EH (cell line): ENCODE measurements around the gene SSR4.

Source experiments
- DNase-seq: peaks from one replicate; pipeline ENCODE4 v3.0.0-alpha.2; 2015; ENCODE audit warnings: low read depth

SSR4 gene

DNA sequence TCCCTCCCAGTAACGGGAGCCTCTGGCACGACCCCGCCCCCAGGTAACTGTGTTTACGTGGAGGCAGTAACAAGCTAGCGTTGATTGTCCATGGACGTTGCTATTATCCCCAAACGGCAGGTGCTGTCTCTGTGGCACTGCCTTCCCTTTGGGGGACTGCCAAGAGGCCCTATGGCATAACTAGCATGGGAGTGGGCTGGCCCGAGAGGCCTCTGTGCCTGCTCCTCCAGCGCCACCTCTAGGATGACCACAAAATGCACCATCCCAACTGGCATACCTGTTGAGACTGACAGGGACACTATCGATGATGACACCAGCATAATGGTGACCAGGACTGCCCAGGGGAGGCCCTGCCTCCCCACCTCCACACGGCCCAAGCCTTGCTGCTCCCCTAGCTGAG is 12.2 kb upstream of the SSR4 start:
- DNase-seq, result no peak

DNA sequence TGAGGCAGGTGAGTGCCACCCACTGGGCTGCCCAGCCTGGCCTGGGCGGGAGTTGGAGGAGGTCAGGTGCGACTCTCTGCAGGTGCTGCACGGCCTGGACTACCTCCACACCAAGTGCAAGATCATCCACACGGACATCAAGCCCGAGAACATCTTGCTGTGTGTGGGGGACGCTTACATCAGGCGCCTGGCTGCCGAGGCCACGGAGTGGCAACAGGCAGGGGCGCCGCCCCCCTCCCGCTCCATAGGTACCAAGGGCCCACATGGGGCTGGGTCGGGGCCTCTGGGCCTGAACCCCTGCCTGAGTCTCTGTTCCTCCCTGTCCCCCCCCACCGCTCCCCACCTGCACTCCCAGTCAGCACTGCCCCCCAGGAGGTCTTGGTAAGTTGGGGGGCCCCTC is 11.6 kb upstream of the SSR4 start:
- no peak for DNase-seq

DNA sequence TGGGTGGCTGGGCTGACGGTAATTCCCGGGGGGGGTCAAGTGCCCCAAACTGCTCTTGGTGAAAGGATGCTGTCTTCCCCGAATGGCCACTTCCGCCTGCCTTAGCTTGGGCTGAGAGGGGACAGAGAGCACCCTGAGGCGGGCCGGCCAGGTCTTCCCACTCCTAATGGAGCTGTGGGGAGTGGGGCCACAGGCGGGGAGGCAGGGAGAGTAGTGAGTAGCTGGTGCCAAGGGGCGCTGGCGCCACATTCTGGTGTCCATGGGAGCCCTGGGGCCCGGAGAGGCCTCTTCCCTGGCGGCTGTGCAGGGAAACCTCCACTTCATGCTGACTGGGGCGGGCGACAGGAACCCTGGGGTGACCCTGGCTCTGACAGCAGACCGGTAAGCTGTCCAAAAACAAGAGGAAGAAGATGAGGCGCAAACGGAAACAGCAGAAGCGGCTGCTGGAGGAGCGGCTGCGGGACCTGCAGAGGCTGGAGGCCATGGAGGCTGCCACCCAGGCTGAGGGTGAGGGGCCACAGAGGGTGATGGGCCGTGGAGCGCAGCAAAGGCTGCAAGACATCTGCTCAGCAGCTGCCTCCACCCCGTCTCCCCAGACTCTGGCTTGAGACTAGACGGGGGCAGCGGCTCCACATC is 11.0 kb upstream of the SSR4 start:
- no peak for DNase-seq

DNA sequence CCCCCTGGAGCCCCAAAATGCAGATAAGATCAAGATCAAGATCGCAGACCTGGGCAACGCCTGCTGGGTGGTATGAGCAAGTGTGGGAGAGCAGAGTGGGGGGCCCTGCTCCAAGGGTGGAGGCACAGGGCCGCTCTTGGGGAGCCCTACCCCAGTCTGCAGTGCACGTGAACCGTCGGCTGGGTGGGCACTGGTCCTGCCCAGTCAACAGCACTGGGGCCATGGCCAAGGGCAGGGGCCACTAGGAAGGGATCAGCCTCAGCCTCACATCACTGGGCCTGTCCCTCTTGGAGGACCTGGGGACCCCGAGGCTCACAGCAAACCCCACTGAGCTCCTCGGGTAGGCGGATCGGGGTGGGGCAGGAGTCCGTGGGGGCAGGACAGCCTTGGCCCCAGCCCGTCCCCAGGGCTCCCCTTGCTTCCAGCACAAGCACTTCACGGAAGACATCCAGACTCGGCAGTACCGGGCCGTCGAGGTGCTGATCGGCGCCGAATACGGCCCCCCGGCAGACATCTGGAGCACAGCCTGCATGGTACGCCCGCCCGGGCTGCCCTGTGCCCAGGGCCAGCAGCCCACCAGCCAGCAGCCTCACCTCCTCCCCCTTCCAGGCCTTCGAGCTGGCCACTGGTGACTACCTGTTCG is 10.0 kb upstream of the SSR4 start:
- DNase-seq, result no peak

DNA sequence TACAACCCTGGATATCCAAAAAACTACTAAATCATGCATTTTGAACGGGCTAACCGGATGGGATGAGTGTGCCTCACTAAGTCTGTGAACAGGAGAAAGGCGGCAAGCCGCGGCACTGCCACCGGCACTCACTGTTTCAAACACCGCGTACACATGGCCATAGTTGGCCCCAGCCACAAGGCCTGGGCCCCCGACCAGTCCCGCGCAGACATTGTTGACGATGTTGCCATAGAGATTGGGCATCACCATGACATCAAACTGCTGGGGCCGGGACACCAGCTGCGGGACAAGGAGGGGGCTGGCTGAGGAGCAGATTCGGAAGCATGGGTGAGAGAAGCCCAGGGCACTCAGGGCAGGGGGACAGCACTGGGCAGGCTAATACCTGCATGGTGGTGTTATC is 7.8 kb upstream of the SSR4 start:
- DNase-seq, result no peak

DNA sequence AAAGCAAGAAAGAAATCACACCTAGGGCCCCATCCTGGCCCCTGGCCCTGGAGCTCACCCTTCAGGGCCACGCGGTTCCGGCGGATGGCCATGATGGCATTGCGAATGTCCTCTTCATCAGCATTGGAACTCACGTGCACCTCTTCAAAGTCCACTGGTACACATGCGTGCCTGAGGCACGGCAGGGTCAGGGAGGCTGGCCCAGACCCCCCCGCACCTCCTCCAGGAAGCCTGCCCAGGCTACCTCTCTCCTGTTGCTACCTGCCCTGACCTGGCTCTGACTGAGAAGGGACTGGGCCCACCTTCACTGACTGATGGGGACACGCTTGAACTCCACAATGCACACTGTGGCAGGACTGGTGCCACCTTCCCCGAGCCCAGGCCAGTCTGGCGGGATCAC is 4.8 kb upstream of the SSR4 start:
- DNase-seq, result no peak

DNA sequence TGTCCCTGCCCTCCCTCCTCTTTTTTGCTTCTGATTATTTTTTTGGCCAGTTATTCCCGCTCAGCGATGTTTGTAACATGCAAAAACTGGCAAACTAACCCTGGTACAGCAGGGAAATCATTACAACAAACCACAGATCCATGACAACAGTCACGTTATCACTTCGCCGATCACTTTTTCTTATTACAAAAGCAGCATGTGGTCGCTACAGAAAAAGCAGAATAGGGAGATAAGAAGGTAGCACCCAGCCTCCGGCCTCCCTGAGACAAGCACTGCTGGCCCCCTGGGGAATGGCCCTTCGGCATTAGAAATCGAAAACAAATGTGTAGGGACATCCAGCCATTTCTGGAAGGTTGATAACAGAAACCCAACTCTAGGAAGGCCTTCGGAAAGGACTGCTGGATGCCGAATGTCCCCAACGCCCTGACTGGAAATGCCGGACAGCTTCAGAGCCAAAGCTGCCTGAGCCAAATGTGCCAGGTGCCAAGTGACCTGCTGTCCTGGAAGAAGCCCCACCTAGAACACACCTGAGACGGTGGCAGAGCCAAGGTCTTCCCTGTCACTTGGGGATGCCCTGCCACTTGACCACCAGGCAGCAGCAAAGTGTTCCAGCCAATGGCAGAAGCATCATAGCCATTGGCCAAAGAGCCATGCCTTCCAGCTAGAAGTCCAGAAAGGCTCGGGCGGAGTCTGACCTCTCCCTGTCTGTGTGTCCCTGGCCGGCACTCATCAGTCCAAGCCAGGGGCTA is 3.2 kb upstream of the SSR4 start:
- no peak for DNase-seq

DNA sequence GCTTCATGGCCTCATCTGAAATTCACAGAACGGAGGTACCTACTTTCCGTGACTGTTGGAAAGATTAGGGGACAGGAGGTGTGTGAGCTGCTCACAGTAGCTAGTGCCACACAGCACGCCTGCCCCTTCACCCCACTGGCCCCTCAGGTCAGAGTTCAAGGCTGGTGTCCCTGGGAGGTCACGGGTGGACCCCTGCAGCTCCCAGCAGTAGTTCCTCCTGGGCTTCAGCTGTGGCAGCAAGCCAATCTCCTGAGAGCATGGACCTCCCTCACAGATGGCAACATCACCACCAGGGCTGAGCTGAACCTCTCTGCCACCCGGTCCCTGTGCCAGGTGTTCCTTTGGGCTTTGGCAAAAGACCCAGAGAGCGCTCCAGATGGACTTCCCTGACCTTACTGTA is 2.1 kb upstream of the SSR4 start:
- no peak for DNase-seq

DNA sequence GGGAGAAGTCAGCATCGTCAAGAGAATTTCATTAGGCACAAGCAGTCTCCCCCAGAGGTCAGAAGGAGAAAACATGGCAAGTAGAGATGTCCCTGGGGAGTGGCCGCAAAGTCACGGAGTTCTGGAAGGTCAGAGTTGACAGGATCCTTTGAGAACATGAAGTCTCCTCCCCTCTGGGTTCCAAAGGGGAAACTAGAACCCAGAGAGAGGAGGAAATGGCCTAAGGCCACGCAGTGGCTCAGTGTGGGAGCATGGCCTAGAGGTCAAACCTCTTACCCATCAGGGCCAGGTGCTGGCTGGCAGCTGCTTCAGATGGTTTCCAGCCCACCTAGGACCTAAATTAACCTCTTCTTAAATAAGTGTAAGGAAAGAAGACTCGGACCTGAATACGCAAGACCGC is 1.2 kb upstream of the SSR4 start:
- peak; percentile 11 for DNase-seq

DNA sequence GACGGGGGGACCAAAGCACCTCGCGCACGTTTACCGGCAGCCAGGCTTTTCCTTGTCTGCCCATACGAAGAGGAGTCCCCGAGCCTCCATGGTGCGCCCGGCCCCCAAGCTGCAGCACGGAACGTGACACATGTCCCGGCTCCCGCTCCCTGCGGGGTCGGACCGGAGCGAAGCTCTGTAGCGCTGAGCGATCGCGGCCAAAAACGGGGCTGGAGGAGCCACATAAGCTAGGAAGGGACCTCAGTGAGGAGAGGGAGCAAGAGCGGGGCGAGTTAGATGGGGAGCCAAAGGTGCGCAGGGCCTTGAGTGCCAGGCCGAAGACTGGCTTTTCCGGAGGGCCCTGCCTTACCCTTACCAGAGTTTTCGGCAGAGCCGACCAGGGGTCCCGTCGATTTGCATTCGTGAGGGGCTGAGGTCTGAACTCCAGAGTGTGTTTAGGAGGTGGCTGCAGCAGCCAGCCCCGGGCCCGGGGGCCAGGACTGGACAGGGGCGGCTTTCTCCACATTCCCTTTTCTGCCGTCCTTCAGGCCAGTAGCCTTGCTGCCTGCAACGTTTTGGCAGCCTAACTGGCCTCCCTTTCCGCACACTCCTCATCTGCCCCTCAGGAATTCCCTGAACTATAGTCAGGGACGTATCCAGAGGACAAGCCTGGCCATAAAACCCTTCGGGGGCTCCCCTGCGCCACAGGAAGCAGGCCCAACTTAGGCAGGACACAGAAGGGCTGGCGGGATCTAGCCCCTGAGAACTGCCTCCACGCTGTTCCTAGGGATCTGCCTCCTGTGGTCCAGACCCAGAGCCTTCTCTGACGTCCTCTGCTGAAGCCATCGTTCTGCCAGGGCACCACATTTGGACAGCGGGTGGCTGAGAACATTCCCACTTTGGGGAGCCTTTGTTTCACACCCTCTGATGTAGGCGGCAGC is 689 bp downstream of the SSR4 start:
- peak; percentile 32 for DNase-seq

DNA sequence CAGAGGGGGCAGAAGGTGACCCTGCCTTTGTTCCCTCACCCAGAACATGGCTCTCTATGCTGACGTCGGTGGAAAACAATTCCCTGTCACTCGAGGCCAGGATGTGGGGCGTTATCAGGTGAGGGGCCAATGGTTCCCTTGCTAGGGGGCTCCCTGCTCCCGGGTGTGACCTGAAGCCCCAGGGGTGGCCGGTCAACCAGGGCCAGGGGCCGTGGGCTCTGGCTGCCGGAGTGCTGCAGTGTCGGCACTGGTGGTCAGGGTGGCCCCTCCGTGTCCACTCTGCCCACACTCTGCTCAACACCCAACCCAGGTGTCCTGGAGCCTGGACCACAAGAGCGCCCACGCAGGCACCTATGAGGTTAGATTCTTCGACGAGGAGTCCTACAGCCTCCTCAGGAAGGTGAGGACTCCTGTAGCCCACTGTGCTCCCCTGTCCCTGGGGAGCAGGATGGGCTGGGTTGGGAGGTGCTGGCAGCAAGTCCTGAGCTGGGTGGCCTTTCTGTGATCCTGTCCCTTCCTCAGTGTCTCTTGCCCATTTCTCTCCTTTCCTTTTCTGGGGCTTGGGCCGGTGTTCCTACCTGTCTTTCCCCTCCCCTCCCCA is 3.0 kb downstream of the SSR4 start:
- DNase-seq, result no peak

DNA sequence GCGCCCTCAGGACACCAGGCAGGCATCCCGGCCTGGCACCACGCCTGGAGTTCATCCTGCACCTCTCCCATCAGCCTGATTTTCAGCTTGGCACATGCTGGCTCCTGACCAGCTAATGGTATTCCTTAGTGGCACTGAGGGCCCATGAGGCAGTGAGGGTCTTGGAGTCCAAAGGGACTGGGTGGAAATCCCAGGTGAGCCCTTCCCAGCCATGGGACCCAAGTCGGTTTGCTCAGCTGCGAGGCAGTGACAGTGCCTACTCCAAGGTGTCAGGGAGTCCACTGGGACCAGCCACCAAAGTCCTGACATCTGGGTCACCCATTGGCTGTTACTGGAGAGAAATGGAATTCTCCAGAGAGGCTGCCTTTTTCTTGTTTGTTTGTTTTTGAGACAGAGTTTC is 4.9 kb downstream of the SSR4 start:
- DNase-seq, result no peak

DNA sequence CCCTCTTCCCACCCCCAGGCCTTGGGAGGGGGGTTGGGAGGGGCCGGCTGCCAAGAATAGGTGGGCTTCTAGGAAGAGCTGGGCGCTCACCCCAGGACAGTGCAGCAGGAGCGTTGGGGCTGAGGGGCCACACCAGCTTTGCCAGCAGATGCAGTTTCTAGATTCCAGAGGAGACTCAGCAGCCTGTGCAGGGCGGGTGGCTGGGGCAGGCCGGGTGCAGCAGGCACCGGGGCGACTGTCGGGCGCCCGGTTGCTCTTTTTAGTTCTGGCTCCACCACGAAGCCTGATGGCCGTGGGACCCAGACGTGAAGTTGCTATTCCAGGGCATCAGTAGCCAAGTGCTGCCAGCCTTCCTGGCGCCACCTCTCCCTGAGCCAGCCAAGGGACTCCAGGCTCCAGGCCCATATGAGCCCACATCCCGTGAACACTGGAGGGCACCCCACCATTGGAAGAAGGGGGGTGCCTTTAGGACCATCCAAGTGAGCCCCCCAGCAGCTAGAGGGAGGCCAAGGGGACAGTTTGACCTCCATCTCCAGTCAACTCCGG is 5.8 kb downstream of the SSR4 start:
- DNase-seq, result no peak

DNA sequence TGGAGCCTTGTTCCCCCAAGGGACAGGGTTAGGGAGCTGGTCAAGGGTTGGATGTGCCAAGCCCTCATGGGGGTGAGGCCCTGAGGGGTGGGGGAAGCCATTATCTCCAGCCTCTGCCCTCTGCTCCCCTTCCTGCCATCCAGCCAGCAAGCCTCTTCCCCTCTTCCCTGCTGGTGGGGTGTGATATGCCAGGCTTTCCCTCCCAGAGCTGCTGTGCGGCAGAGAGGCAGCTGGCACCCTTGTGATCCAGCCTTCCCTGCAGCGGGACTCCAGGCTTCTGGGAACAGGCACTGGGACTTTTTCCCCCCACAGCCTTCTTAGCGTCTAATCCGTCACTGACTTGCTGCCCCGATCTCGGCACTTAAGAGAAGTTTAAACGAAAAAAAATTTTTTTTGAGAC is 6.3 kb downstream of the SSR4 start:
- DNase-seq, result no peak

DNA sequence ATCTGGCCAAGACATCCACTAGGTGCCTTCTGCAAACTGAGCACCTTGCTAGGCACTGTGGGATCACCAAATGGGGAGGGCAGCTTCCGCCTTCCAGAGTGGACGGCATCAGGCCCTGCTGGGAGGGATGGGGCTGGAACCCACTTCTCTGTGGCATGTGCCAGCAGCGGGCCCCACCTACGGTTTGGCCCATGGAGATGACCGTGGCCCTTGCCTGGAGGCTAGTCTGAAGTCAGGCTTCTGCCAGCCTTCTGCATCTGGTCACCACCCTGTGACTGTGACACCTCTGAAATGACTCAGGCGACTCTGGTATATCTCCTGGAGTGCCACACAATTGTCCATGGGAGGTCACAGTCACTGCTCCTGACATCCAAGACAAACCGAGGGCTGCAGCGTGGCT is 7.2 kb downstream of the SSR4 start:
- DNase-seq, result no peak

DNA sequence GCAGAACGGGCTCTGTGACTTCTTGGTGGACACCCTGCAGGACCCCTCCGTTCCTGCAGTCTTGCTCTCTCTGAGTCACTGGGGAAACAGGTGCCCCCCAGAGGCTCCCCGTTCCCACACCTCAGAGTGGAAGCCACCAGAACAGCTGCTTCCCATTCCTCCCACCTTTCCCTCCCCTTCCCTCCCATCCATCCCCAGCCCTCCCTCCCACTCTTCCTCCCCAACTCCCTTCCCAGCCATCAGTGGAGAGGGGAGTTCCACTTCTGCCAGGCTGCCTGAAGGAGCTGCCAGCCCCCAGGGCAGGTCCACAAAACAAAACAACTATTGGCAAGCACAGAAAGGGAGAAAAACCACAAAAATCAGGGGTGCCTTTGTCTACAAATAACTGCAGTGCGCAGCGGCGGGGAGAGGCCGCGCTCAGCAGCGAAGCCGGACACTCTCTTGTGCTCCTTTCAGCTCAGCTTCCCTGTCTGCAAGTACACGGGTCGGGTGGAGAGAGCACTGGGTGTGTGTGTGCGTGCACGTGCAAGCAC is 8.1 kb downstream of the SSR4 start:
- no peak for DNase-seq

DNA sequence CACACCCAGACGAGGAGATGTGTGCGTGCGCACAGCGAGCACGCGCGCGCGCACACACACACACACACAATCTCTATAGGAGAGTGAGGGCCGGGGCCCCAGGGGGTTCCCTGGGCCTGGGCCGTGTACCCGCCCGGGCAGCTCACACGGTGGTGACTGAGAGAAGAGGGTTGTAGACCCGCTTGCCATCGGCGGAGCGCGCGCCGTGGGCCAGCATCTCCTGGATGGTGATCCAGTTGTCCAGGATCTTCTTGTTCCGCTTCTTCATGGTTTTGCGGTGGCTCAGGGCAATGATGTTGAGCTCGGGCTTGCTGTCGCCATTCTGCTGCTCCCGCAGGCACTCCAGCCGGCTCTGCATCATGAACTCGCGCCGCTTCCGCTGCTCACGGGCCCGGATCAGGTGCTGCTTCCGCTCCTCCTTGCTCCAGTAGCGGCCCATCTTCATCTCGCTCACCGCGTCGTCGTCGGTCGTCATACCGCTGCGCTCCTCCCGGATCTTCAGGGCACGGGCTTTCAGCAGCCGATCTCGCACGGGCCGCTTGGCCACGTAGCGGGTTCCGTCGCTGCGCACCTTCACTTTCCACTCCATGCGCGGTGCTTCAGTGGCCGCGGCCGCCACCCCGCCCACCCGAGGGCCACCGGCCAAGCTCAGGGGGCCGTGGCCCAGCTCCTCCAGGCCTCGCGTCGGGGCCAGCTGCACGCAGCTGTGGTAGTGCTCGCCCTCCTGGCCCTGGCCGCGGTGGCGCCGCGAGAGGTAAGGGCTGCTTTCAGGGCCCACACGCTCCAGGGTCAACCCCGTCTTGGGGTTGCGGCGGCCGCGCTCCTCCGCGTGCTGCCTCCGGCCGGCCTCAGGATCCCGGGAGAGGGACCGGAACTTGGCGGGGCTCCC is 9.0 kb downstream of the SSR4 start:
- no peak for DNase-seq

DNA sequence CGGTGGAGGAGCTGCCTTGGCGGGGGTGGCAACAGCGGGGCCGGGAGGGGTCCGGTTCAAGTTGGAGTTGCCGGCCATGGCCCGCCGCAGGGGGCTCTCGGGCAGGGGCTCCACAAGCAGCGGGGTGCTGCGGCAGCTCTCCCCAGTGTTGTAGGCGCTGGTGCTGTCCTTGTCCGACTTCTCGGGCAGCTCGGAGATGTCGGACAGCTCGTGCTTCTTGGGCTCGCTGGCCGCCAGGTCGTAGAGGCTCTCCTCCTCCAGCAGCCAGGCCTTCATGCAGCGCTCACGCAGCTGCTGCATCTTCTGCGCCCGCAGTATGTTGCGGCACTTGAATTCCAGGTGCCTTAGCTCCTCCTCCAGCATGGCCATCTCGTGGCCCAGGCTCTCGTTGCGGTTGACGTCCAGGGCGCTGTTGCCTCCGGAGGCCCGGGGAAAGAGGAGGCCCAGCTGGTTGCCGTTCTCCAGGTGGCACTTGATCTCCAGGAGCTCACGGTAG is 9.7 kb downstream of the SSR4 start:
- no peak for DNase-seq

DNA sequence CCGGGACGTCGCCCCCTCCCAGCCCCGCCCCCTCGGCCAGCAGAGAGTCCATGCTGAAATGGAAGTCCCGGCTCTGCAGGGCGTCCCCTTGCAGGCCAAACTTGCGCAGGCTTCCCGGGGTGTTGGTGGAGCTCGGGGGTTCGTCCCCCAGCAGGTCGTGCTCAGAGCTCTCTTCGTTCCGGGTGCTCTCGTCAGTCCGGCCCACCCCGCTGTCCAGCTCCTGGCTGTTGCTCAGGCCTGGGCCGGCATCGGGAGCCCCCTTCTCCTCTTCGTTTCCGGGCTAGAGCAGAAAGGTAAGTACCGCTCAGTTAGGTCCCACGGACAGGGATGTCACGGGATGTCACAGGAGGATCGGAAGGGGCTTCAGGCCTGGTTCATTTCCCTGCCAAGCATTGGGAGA is 10.2 kb downstream of the SSR4 start:
- DNase-seq, result no peak

DNA sequence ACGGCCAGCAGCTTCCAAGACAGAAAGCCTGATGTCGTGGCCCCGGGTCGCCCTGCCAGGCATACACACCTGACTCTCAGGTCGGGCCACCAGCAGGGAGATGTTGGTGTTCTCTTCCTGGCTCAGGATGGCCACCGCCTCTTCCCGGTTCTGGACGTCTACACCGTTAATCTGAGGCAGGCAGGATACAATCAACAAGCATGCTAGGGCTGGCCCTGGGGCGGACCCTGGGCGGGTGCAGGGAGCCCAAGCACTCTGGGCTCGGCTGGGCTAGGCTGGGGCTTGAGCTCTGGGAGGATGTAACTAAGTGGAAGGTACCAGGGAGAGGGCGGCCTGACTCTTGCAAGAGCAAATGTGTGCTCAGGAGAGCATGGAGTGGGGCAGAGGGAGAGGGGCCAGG is 11.0 kb downstream of the SSR4 start:
- no peak for DNase-seq
